Stimulated activated CD4-positive, alpha-beta T cell treated with anti-CD3 and anti-CD28 coated beads, Interleukin-15, amount 100 ng/mL, for 1 hour (primary cell): ENCODE results near the gene CHTF18.
"Not testable (repeated sequence)": the region's sequence is repeated elsewhere in the genome, so short reads cannot be mapped to it uniquely, and the experiment has no call there.

Experiments used
- DNase-seq, 2 donors: peaks; one replicate each; pipeline ENCODE4 v3.0.0-alpha.2; 2020; ENCODE audit warnings: low read depth in 1 of 2, low spot score in 1 of 2

Gene CHTF18

DNA sequence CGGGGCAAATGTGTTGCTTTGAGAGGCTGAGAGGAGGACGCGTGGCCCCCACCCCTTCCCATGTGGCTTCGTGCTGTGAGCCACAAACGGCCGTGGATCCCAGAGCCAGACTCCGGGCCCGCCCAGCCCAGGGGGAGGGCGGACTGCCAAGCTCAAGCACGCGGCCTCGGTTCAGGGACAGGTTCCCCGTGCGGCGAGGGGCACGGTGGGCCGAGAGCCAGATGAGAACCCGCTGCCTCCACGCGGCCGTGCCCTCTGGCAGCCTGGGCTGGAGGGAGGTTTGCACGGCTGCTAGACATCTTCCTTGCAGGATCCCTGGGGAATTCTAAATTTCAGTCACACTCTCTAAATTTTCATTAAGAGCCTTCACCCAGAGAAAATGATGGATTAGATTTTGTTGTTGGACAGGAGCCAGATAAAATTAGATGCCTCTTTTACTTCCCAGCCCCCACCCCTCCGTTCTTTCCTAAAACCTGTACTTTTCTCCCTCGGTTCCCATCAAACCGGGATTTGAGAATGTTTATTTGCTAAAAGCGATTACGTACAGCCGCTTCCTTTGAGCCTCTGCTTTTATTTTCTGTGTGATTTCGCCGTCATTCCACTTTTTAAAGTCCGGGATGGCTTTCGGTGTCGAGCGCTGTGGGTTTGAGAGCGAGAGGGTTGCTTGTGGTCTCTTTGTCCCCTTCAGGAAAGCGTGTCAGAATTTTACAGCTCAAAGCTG lies 37.1 kb downstream of the CHTF18 start:
- no peak for DNase-seq

DNA sequence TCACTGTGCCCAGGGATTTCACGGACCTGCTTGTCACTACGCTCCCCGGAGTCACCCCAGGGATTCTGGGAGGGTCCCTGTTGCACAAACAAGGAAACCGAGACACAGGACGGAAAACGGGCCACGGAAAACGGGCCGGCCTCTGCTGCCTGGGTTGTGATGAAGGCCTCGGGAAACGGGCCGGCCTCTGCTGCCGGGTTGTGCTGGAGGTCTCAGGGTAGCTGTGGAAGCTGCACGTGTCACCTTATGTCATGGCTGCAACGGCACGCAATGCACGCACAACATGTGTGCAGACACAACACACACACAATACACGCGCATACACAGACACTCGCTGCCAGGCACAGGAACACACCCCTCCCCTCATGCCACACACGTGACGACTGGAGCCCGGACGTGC lies 39.1 kb downstream of the CHTF18 start:
- DNase-seq, result no peak

DNA sequence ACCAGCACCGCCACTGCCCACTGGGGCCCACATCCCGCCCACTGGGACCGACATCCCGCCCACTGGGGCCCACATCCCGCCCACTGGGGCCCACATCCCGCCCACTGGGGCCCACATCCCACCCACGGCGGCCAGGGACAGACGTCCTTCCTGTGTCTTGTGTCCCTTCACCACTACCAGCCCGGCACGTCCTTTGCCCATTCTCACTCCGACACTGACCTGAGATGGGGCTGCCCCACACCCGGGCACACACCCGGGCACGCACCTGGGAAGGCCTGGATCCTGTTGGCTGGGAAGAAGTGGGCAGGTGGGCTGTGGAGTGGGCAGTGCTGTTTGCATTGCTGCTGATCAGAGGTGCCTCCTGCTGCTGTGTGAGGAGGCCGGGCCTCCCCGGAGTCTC lies 40.5 kb downstream of the CHTF18 start:
- no peak for DNase-seq

DNA sequence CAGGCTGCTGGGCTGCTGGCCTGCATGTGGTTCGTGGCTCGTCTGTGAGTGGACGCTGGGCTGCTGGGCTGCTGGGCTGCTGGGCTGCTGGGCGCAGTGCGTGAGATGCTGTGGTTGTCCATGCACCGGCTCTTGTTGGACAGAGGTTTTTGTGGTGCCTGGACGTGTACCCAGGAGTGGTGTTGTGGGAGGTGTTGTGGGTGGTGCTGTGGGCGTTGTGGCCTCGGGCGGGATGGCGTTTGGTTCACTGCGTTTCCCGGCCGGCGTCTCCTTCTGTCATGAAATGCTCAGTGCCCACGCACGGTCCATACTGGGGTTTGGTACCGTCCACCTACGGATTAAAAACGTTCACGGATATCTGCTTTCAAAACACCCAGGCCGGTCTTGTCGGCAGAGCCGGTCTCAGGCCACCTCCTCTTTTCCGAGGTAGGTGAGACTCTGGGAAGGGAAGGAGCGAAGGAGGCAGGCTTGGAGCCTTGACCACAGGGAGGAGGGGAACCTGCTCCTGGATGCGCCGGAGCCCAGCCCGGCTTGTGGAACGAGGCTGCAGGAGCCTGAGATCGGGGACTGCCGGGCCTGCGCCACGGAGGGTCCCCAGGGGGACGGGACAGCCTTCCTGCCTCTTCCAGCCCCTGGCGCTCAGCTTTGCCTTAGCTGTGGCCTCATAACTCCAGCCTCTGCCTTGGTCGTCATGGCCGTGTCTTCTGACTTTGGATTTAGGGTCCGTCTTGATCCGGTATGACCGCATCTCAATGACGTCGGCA lies 41.9 kb downstream of the CHTF18 start:
- DNase-seq, result no peak

DNA sequence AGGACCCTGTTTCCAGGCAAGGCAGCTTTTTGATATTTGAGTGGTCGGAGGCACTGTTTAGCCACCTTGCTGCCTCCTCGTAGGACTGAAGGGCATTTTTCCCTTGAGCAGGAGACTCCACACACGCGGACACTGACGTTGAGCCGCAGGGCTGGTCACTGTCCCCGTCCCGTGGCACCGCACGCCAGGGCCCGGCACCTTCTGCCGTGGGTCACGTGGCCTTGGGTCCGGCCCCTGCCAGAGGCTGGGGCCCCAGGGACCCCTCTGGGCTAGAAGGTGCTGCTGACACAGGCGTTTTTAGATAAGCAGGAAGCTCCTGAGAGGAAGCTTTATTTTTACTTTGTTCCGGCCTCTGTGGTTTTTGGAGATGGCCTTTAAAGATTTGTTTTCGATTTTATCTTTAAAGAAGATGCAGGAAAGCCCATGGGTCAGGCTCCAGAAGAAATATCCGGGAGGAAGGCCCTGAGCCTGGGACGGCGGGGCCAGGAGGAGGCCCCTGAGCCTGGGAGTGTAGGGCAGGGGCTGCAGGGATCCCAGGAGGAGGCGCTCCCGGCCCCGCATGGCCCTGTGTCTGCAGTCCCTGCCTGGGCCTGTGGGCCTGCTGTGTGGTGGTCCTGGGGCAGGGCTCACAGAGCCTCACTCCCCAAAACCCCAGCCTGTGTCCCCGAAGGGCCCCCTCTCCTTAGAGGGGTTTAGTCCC lies 42.6 kb downstream of the CHTF18 start:
- DNase-seq, result no peak

DNA sequence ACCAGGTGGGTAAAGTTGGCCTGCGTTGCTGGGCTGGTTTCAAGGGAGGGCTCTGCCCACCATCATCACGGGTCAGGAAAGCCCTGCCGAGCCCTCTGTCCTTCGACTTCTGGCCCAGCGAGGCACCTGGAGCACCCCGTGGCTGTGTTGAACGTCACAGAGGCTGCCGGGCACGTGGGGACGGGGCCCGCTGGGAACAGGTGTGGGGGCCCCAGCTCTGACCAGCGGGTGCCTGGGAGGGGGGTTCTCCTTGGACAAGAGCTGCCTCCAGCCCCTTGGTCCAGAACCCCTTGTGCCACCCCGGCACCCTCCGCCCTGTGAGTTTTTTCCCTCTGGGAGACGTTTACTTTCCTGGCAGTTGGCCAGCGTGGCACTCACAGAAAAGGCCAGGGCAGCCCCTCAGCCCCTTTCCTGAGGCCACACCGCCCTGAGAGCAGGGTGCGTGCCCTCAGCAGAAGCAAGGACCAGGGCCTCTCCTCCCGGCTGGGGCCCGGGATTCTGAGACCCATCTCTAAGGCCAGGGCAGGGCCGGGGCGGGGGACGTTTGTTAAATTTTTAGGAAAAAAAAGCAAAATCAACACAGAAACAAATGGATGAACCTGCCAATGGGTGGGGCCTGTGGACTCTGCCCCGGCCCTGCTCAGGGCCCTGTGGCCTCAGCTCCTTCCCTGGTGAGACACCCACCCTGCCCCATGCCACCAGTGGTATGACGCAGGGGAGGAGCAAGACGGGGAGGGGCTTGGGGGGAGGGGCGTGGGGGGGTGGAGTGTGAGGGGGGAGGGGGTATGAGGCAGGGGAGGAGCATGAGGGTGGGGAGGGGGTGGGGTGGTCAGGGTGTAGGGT lies 43.4 kb downstream of the CHTF18 start:
- DNase-seq, result no peak

DNA sequence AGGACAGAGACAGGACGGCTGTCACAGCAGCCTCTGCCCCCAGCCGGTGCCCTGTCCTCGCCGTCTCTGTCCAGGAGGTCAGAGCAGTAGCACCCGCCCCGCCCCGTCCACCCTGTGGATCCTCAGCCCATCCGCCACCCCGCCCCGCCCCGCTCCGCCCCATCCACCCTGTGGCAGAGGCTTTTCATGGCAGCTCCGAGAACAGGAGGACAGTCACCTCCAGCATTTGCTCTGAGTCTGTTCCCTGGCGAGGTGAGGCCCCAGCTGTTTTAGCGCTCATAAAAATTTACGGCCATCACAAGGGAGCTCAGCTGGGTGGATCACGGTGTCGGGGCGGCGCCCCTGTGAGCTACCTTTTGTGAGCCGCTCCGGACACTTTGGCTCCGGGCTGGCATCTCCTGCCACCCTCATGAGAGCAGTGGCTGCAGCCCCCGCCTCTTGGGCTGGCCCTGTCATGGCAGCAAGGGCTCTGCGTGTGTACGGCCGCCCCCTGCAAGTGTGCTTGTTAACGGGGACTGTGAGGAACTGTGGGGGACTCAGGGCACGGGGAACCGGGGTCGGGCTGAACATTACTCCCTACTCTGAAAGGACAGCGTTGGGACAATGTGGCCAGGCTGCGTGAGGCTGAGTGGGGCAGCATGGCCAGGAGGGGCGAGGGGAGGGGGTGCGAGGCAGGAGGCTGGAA lies 44.4 kb downstream of the CHTF18 start:
- DNase-seq, result no peak

DNA sequence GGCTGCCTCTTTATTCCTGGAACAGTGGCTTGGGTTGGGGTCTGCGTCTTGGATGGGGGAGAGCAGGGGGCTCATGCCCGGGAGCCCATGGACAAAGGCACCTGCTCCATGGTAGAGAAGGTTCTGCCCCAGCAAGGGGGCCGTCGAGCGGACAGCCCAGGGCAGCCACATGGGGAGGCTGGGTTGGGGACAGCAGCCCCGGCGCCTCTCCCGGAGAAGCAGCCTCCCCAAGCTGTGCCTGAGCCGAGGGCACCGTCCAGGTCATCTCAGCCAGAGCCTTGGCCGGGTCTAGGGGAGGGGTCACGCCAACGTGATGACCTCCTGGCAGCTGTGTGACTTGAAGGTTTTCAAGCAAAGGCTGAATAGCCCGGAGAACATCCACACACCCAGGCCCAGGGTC lies 45.0 kb downstream of the CHTF18 start:
- DNase-seq, result no peak

DNA sequence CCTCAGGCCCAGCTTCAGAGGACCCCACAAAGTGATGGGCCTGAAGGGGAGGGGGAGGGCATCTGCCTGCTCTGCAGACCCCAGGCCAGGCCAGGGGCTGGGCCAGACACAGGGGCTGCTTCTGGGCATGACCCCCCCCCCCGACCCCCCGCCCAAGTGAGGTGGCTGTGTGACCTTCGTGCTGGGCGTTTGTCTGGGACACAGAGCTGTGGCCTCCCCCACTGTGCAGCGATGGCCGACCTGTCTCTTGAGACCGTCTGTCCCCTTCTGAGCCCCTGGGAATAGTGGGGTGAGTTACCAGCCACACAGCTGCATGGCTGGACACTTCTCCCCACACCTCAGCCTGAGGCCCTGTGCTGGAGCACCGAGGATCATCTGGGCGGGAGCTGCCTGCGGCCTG lies 47.0 kb downstream of the CHTF18 start:
- DNase-seq, result no peak

DNA sequence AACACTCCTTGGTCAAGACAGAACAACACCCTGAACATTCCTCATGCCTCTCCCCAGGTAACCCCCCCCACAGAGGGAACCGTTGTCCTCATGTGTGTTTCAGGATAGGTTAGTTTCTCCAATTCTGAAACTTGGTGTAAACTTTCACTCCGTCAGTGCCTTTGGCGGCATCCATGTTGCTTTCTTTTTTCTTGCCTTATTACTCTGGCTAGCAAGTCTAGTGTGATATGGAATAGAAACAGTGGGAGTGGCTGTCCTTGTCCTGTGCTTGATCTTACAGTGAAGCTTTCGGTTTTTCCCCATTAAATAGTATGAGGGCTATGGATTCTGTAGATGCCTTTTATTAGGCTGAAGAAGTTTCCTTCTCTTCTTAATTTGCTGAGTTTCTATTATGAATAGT lies 47.8 kb downstream of the CHTF18 start:
- no peak for DNase-seq

DNA sequence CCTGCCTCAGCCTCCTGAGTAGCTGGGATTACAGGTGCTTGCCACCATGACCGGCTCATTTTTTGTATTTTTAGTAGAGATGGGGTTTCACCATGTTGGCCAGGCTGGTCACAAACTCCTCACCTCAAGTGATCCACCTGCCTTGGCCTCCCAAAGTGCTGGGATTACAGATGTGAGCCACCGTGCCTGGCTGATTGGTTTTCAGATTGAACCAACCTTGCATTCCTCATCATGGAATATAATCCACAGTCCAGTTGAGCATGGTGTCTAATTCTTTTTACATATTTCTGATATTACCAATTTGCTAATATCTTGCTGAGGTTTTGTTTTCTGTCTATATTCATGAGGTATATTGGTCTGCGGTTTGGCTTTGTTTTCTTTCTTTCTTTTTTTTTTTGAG lies 48.4 kb downstream of the CHTF18 start:
- not testable (repeated sequence) for DNase-seq

DNA sequence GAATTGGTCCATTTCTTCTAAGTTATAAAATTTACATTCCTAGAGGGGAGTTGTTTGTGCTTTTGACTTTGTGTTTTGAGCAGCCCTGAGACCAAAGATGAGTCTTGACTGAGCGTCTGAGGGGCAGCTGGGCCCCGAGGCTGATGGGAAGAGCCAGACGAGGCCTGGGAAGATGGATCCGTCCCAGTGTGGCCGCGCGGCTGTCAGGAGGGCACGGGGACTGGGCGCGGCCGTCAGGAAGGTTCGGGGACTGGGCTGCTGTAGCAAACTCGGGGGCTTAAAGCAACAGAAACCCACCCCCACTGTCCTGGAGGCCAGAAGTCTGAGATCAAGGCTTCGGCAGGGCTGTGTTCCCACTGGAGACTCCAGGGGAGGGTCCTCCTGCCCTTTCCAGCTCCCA lies 50.3 kb downstream of the CHTF18 start:
- DNase-seq, result no peak

DNA sequence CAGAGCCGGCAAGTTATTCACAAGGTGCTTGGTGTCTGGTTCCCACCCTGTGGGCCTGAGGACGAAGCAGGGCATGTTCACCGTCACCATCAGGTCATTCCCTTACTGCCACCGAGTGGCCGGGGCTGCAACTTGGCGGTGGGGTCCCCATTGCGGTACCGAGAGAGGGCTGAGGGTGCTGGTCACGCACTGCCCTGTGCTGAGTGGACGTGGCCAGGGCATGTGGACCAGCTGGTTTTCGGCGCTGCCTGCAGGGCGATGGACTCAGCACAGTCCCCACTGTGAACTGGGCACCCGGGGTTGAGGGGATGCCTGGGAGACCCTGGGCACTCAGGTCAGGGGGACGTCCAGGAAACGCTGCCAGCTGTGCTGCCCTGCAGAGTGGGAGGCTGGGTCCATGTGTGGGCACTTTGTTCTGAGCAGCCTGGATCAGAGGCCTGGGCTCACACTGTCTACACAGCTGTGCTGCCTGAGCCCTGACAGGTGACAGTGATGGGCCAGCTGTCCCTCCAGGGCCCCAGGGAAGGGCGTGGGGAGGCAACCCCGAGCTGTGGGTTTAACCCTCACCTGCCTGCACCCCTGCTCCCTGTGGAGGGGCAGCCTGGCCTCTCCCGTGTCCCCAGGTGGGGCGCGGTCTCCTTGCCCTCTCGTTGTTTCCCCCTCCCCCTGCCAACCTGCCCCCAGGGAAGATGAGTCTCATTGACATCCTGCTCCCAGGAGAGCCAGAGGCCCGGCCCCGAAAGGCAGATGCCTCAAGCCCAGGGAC lies 51.4 kb downstream of the CHTF18 start:
- no peak for DNase-seq

DNA sequence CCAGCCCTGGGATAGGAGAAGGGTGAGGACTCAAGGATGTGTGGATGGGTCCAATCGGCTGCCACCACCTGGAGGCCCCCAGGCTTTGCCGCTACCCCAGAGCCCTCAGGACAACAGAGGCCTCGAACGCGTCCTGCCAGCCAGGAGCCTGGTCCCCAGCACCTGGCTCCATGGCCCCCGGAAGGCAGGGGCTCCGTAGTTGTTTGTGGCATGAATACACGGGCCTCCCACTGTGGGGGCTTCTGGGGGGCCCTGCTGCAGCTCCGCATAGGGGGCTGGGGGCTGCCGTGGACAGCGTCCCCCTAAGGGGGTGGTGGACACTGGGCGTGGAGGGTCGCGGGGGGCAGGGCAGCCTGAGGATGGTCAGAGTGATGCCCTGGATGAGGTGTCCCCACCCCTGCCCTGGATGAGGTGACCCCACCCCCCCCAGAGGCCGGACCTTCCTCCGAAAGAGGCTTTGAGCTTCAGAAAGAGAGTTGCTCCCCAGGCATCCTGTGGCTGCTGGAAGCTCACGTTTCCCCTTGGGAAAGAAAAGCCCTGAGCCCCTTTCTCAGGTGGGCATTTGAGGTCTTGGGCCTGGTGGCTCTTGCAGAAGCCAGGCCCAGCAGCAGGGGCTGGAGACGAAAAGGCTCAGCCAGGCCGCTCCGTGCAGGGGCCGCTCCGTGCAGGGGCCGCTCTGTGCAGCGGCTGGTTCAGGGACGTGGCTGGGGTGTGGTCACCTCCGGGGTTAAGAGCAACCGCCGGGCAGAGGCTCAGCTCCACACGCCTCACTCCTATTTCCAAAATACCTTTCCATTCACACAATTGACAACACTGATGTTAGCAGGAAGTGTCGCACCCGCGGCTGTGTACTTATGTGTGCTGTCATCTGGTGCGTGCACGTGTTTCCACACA lies 52.4 kb downstream of the CHTF18 start:
- DNase-seq, result no peak

DNA sequence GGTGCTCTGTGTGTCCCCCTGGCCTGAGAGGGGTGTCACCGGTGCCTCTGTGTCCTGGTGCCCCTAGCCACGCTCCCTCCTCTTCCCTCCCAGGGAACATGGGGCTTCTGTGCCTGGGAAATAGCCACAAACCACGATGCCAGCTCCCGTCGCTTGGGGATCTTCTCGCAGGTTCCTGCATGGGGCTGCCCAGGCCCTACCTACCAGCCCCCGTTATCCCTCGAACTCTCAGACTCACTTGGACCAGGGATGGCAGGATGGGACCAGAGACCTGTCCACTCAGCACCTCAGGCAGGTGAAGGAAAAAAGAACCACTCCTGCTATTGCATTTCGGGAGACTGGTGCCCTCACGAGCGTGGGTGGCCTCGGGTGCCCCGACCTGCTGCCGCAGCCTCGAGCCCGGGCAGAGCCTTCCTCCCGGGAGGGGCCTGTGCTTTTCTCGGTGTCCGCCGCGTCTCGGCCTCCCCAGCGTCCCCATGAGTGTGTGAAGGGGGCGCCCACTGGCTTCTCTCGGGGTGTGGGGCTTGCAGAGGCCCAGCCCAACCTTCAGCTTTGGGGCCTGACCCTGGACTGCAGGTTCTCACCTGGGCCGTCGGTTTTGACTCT lies 53.1 kb downstream of the CHTF18 start:
- no peak for DNase-seq

DNA sequence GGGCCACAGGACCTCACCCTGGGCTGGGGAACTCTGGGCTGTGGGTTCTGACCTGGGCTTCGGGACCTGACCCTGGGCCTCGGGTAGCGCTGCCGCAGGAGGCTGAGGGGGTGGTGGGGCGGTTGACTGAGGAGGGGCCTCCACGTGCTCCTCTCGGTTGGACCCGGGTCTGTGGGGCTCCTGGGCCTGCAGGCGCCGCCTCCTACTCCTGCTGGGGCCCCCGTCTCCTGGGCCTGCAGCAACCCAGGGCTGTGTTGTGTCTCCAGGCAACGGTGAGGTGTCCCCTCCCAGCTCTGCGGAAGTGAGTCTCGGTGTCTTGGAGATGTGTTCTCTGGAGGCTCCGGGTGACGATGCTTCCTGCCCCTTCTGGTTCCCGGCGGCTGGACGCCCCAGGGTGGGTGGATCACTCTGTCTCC lies 53.6 kb downstream of the CHTF18 start:
- DNase-seq, result no peak

DNA sequence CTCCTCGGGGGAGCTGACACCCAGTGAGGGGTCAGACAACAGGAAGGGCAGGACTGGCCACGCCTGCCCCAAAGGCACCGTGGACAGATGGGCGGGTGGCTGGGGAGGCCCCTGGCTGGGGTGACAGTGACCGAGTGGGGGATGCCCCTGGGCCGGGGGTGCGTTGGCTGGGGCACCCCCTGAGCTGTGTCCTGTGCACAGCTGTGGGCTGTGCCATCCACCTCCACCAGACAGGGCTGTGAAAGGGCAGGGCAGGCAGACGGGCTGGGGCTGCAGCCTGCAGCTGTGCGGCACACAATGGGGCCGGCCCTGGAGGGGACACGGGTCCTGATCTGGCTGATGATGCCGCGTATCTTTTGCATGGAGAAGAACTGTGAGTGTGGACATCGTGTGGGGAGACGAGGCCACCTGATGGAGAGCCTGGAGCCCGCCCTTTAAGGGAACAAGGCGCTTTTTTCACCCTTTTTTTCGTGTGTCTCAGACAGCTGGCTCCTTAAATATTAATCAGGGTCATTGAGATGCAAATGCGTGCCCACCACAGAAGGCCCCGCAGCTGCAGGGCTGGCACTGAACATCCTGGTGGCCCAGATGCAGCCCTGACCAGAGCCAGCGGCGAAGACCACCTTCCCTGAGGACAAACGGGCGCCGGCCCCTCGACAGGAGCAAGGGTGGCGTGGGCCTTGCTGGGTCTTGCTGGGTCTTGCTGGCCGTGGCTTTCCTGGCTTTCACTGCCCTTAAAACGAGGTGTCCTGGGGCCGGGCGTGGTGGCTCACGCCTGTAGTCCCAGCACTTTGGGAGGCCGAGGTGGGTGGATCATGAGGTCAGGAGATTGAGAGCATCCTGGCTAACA lies 54.5 kb downstream of the CHTF18 start:
- DNase-seq, result no peak

DNA sequence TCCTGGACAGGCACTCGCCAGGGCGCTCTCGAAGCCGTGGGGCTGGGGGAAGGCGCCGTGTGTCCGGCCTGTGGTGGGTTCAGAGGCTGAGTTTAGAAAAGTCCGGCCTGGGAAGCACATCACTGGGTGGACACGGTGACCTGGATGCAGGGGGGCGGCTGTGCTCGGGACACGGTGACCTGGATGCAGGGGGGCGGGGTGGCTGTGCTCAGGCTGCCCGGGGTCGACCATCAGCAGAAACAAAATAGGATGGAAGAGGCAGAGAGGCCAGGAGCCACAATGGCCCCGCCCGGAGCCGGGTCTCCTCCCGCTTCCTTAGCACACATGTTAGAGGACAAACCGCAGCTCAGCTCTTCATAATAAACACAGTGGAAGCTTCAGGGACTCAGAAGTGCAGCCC lies 55.4 kb downstream of the CHTF18 start:
- DNase-seq, result no peak
